Upper lobe of left lung (tissue), 6 donors: Measurements from ENCODE around the gene SPTA1. TPM values are rescaled to one million over a fixed set of nuclear protein-coding genes. Genes with fewer than 3 reads are reported as not detected.

Experiments
- ATAC-seq, 2 donors: fragments of 200-7000 bp; cut with Tn5 transposase; one replicate each; pipeline ENCODE4 v1.9.1; 2022; ENCODE audit warnings: mild to moderate bottlenecking in 2 of 2, moderate library complexity in 2 of 2; ENCODE audit not compliant: low FRiP score in 2 of 2
- DNase-seq, 2 donors: peaks; one replicate each; pipeline ENCODE4 v3.0.0-alpha.2; 2019 to 2020
- H3K27ac ChIP-seq, 4 donors: fragments of 200-600 bp; sonication (generic); one replicate each; pipeline ENCODE4 v1.5.1; 2016 to 2019
- H3K27me3 ChIP-seq, 4 donors: fragments of 200-600 bp; sonication (generic); one replicate each; pipeline ENCODE4 v1.5.1; 2017 to 2019
- H3K36me3 ChIP-seq, 4 donors: fragments of 200-600 bp; sonication (generic); one replicate each; pipeline ENCODE4 v1.5.1; 2016 to 2019
- H3K4me1 ChIP-seq, 4 donors: fragments of 200-600 bp; sonication (generic); one replicate each; pipeline ENCODE4 v1.5.1; 2018 to 2019
- H3K4me3 ChIP-seq, 4 donors: fragments of 200-600 bp; sonication (generic); one replicate each; pipeline ENCODE4 v1.5.1; 2017 to 2019; ENCODE audit warnings: mild to moderate bottlenecking in 2 of 4, moderate library complexity in 1 of 4
- H3K9me3 ChIP-seq, 4 donors: fragments of 200-600 bp; sonication (generic); one replicate each; pipeline ENCODE4 v1.5.1; 2018 to 2019
- EP300 ChIP-seq, 4 donors: sonication (generic); formaldehyde crosslinking; IDR thresholded peaks; one replicate each; pipeline ENCODE4 v1.5.1; 2017; ENCODE audit warnings: antibody characterized with exemption in 4 of 4, control low read depth in 2 of 4
- POLR2A ChIP-seq, 4 donors: fragments of 450-650 bp; IDR thresholded peaks; one replicate each; pipeline ENCODE4 v1.5.1; 2016 to 2017; ENCODE audit warnings: antibody characterized with exemption in 4 of 4, mild to moderate bottlenecking in 2 of 4
- POLR2AphosphoS5 ChIP-seq, 2 donors: sonication (generic); formaldehyde crosslinking; IDR thresholded peaks; one replicate each; pipeline ENCODE4 v1.5.1; 2017; ENCODE audit warnings: antibody characterized with exemption in 2 of 2
- WGBS, 2 donors: methylation state at CpG; one replicate each; pipeline ENCODE4 v1.1.5; 2017 to 2018; 5-methylcytosine and 5-hydroxymethylcytosine counted together
- total RNA-seq, 6 donors: library from RNA; depleted of rRNA in 4 of 6; stranded (reverse); fragments of >200 nt in 4 of 6; gene quantifications; one replicate each; pipeline versions ENCODE4 v1.1.0 to v1.2.1, GENCODE V29; 2016 to 2021
- TF ChIP-seq, protein P1 (sequence below), 6 experiments: fragments of 450-650 bp in 4 of 6; fragments of 200-600 bp in 2 of 6; sonication (generic) in 2 of 6; IDR thresholded peaks; one replicate each; pipeline ENCODE4 v1.5.1; 2016 to 2019; ENCODE audit warnings: antibody characterized with exemption in 6 of 6
- donor health status: DM: no; HTN: no; CAD: no; lungs with moderate emphysema.
- donor health status: DM: no; HTN: yes; CAD: no; lungs with severe emphysema.

The SPTA1 gene
- total RNA-seq, 6 donors from 2014 or later, result 0.20 to 0.57 (median 0.30) TPM; not detected in 1

DNA sequence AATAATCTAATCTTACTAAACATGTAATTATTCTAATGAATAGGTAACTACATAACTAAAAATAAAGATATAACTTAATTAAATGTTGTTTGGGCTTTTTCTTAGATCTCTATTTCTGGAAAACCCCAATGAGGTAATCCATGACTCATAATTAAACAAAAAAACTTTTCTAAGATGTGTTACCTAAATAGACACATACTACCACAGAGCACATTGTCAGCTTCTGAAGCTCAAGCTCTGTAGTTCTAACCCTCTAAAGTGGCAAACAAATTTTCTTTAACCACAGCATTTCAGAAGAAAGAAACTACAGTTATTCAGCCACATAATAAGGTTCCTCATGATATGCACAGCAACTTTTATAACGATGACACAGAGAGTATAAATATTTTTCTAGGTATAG is 29.8 kb upstream of the SPTA1 start:
- H3K4me3 ChIP-seq, result no peak overlapping the region
- WGBS, 2 donors, result 70 to 83% methylated on average over 1 of the region's 1 CpG
- H3K27ac ChIP-seq, result no peak overlapping the region
- H3K27me3 ChIP-seq, result no peaks in the 10 kb centered on the region
- H3K4me1 ChIP-seq, result no peaks in the 10 kb centered on the region
- no peak for DNase-seq
- no peak for ATAC-seq
- TF ChIP-seq POLR2AphosphoS5 (IDR thresholded peaks at IDR 0.05) (no peak), EP300 (IDR thresholded peaks at IDR 0.05) (no peak), POLR2A (IDR thresholded peaks at IDR 0.05) (no peak)
- TF ChIP-seq, protein P1, sequence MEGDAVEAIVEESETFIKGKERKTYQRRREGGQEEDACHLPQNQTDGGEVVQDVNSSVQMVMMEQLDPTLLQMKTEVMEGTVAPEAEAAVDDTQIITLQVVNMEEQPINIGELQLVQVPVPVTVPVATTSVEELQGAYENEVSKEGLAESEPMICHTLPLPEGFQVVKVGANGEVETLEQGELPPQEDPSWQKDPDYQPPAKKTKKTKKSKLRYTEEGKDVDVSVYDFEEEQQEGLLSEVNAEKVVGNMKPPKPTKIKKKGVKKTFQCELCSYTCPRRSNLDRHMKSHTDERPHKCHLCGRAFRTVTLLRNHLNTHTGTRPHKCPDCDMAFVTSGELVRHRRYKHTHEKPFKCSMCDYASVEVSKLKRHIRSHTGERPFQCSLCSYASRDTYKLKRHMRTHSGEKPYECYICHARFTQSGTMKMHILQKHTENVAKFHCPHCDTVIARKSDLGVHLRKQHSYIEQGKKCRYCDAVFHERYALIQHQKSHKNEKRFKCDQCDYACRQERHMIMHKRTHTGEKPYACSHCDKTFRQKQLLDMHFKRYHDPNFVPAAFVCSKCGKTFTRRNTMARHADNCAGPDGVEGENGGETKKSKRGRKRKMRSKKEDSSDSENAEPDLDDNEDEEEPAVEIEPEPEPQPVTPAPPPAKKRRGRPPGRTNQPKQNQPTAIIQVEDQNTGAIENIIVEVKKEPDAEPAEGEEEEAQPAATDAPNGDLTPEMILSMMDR (IDR thresholded peaks at IDR 0.05), result no peak
- H3K9me3 ChIP-seq, result no peaks in the 10 kb centered on the region
- H3K36me3 ChIP-seq, result no peaks in the 10 kb centered on the region

DNA sequence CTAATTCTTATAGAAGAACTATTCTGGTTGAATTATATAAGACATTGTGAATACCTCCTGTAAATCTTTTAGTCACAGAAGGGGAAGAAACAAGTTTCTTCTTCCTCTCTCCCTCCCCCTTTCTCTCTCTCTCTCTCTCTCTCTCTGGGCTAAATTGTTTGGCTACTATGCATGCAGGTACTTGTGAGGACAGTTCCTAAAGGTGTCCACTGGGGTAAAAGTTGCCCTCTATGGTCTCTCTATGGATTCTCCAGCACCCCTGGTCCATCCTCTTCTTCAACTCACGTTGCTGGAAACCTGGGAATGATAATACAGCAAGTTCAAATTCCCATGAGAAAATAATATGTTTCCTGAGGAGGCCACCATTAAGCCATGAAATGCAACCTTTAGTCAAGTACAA is 28.2 kb upstream of the SPTA1 start:
- no peak for ATAC-seq
- 47 to 61% methylated on average over 1 of the region's 1 CpG for WGBS, 2 donors
- Histone ChIP-seq H3K4me1 (no peaks in the 10 kb centered on the region), H3K36me3 (no peaks in the 10 kb centered on the region), H3K9me3 (no peaks in the 10 kb centered on the region), H3K27ac (no peak overlapping the region), H3K27me3 (no peaks in the 10 kb centered on the region), H3K4me3 (no peak overlapping the region)
- no peak for DNase-seq
- TF ChIP-seq EP300 (IDR thresholded peaks at IDR 0.05), result no peak
- TF ChIP-seq, protein P1 (IDR thresholded peaks at IDR 0.05), result no peak
- TF ChIP-seq POLR2AphosphoS5 (IDR thresholded peaks at IDR 0.05), result no peak
- no peak for TF ChIP-seq POLR2A (IDR thresholded peaks at IDR 0.05)

DNA sequence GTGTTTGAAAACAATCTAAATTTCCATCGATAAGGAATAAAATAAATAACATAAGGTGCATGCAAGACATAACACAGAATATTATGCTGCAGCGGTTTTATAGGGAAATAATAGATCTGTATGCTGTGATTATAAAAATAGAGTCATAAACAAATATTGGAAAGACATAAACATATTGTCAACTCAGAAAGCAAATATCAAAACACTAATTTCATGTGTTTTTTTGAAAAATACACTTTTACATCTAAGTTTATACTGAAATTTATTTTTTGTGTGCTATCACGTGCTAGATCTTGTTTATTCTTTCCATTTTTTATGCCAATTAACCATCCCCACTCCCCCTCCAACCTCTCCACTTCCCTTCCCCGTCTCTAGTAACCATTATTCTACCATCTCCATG is 24.6 kb upstream of the SPTA1 start:
- no peak for TF ChIP-seq POLR2A (IDR thresholded peaks at IDR 0.05)
- WGBS, 2 donors, result 60 to 70% methylated on average over 4 of the region's 4 CpGs
- H3K4me1 ChIP-seq, result no peaks in the 10 kb centered on the region
- ATAC-seq, result no peak
- no peaks in the 10 kb centered on the region for H3K27me3 ChIP-seq
- H3K36me3 ChIP-seq, result no peaks in the 10 kb centered on the region
- no peak overlapping the region for H3K4me3 ChIP-seq
- DNase-seq, result no peak
- H3K9me3 ChIP-seq, result no peaks in the 10 kb centered on the region
- H3K27ac ChIP-seq, result no peak overlapping the region

DNA sequence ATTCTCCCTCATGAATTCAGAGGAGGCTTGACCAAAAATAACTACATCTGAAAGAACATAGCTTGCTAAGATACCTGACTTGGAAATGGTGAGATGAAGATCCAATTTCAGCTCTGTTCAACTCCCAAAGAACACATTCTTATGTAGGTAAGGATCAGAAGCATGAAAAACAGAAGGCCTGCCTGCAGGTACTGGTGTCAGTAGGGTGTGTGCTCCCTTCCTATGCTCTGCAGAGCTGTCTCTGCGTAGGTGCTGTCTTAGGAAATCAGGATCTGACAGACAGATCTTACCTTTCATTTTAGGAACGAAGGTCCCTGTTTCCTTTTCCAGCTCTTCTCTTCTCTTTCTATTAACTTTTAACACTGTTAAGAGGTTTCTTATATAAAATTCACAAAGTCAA is 19.6 kb upstream of the SPTA1 start:
- no peak for ATAC-seq
- DNase-seq, result no peak
- H3K9me3 ChIP-seq, result no peaks in the 10 kb centered on the region
- no peaks in the 10 kb centered on the region for H3K4me1 ChIP-seq
- no peak overlapping the region for H3K4me3 ChIP-seq
- H3K36me3 ChIP-seq, result no peaks in the 10 kb centered on the region
- TF ChIP-seq, protein P1 (IDR thresholded peaks at IDR 0.05), result no peak
- TF ChIP-seq POLR2AphosphoS5 (IDR thresholded peaks at IDR 0.05) (no peak), POLR2A (IDR thresholded peaks at IDR 0.05) (no peak), EP300 (IDR thresholded peaks at IDR 0.05) (no peak)
- 70 to 80% methylated on average over 2 of the region's 2 CpGs for WGBS, 2 donors
- no peak overlapping the region for H3K27ac ChIP-seq
- no peaks in the 10 kb centered on the region for H3K27me3 ChIP-seq

DNA sequence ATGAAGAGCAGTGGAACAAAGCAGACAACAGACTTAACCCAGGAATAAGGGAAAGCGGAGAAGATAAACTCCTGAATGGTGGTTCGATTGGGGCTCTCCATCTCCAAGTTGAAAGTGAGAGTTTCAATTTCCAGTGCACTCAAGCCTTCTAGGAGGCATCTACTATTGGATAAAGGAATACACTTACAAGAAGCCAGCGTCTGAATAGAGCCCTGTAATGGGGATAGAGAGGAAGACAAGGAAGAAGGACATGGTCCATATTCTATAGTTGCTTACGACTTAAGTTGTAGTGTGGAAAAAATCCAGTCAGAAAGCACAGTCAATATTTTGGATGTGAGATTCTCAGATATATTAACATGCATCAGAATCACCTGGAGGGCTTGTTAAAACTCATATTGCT is 14.0 kb upstream of the SPTA1 start, which contains the start of gene OR6K2:
OR6K2 (minus strand) TSS at position 101 of the 400 bp plus-strand sequence; CDS start at position 101, 0 bp downstream.
- no peak for TF ChIP-seq POLR2A (IDR thresholded peaks at IDR 0.05)
- no peak for TF ChIP-seq EP300 (IDR thresholded peaks at IDR 0.05)
- TF ChIP-seq, protein P1 (IDR thresholded peaks at IDR 0.05), result no peak
- TF ChIP-seq POLR2AphosphoS5 (IDR thresholded peaks at IDR 0.05), result no peak
- Histone ChIP-seq H3K9me3 (no peaks in the 10 kb centered on the region), H3K27me3 (no peaks in the 10 kb centered on the region), H3K4me3 (no peak within 1 kb of the TSS), H3K4me1 (no peaks in the 10 kb centered on the region), H3K27ac (no peak within 1 kb of the TSS), H3K36me3 (no peaks in the 10 kb centered on the region)
- DNase-seq (no peak), ATAC-seq (no peak)
- 75 to 80% methylated on average over 4 of the region's 4 CpGs for WGBS, 2 donors
